HG02588 (cell line): ENCODE measurements around the gene SRPK3.

Experiments used
- ATAC-seq: cut with Tn5 transposase; IDR thresholded peaks from one replicate; pipeline ENCODE4 v1.9.1; 2021; ENCODE audit warnings: mild to moderate bottlenecking, moderate library complexity; ENCODE audit not compliant: unreplicated experiment

SRPK3 gene

GRCh38 chrX:153828723-153829548, 48.1 kb downstream of the SRPK3 start:
- ATAC-seq = no peak

- no peak for ATAC-seq
Observed at GRCh38 chrX:153829549-153829798, 48.6 kb downstream of the SRPK3 start.

- no peak for ATAC-seq
Observed at GRCh38 chrX:153829799-153830639, 49.2 kb downstream of the SRPK3 start, which contains the start of gene PDZD4. Gene PDZD4 (minus strand): TSS chrX:153830544. CDS start chrX:153830298, 246 bp downstream.

GRCh38 chrX:153830640-153831428, 50.0 kb downstream of the SRPK3 start:
- no peak for ATAC-seq

- ATAC-seq = no peak
Observed at GRCh38 chrX:153831429-153832150, 50.7 kb downstream of the SRPK3 start.

- no peak for ATAC-seq
Observed at GRCh38 chrX:153832728-153833127, 51.9 kb downstream of the SRPK3 start.
